Activated CD4-positive, alpha-beta T cell treated with anti-CD3 and anti-CD28 coated beads, Interleukin-2, amount 50 U/mL, for 4 hours (primary cell): ENCODE data around the gene FAM53B.
"Not testable (repeated sequence)": the region's sequence is repeated elsewhere in the genome, so short reads cannot be mapped to it uniquely, and the experiment has no call there.

Source experiments
- DNase-seq, 2 experiments: peaks; one replicate each; pipeline ENCODE4 v3.0.0-alpha.2; 2020

FAM53B gene

GRCh38 chr10:124744102-124745050 is at the start of gene FAM53B:
Gene FAM53B, minus strand, starts transcription at chr10:124744378. Its CDS starts 37,665 bp downstream, at chr10:124706713.
- peak; percentile 72 to 74 for DNase-seq

- DNase-seq = no peak
These were observed 48.8 kb upstream of the FAM53B start for GRCh38 chr10:124792998-124793352.

DNA sequence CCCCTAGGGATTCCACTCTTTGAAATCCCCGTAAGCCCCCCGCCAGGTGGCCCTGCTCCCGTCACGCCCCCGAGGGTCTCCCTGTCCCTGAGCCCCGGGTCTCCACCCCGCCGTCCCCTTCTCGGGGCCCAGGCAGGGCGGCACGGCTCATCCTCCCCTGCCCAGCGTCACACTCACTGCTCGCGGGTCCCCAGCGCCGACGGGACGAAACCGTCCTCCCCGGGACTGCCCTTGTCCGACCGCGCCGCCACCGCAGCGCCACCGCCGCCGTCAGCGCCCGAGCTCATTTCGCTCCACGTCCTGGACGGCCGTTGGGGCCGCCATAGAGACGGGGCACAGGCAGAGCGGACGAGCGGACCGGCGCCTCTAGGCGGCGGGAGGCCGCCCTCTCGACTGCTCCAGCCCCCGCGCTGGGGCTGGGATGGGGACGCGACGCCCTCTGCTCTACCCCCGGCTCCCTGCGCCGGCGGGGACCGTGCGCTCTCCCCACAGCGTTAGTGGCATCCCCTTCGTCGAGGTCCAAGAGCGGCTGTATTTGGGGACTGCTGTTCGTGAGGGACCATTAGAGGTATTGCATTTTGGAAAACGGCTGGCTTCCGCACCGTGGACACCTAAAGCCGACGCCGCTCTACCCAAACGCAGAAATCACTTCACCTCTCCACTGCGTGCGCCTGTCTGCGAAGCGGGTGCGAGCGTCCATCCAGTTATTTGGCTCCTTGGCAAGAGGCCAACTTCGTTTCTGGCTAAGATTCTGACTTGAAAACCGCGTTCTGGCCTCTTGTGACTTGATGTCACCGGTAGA is 47.6 kb upstream of the FAM53B start, which contains the start of gene EEF1AKMT2:
Gene EEF1AKMT2, minus strand, starts transcription at position 341 of the 802 bp plus-strand sequence. Its CDS starts 54 bp downstream, at position 287.
- peak; percentile 75 for DNase-seq

GRCh38 chr10:124782900-124783299 is 38.7 kb upstream of the FAM53B start:
- DNase-seq = not testable (repeated sequence)

- no peak for DNase-seq
These were observed 24.6 kb upstream of the FAM53B start for GRCh38 chr10:124768791-124769190.

- DNase-seq = no peak
These were observed 21.1 kb upstream of the FAM53B start for GRCh38 chr10:124765256-124765655.

DNA sequence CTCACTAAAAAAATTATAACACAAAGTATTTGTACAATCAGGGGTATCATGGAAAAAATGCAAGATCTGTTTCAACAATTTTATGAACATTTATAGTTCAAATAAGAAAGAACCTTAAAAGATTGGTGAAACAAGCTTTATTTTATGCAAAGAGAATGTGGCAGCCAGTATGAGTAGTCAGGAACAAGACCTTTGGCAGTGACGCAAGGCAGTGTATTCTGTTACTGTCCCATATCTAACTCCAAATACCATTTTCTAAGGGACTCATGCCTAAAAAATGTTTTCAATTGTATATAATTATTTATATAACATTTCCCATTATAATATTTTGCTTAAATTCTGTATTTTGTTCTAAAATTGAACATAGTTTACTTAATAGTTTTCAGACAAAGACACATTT is 19.1 kb upstream of the FAM53B start:
- no peak for DNase-seq

DNA sequence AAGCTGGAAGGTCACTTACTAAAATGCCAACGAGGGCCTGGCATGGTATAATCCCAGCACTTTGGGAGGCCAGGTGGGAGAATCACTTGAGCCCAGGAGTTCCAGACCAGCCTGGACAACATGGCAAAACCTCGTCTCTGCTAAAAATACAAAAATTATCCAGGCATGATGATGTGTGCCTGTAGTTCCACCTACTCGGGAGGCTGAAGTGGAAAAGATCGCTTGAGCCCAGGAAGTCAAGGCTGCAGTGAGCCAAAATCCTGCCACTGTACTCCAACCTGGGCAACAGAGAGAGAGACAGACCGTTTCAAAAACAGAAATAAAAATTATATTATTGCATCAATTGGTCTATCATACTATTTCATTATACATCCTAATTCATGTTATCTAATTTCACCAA is 18.1 kb upstream of the FAM53B start:
- DNase-seq = no peak

DNA sequence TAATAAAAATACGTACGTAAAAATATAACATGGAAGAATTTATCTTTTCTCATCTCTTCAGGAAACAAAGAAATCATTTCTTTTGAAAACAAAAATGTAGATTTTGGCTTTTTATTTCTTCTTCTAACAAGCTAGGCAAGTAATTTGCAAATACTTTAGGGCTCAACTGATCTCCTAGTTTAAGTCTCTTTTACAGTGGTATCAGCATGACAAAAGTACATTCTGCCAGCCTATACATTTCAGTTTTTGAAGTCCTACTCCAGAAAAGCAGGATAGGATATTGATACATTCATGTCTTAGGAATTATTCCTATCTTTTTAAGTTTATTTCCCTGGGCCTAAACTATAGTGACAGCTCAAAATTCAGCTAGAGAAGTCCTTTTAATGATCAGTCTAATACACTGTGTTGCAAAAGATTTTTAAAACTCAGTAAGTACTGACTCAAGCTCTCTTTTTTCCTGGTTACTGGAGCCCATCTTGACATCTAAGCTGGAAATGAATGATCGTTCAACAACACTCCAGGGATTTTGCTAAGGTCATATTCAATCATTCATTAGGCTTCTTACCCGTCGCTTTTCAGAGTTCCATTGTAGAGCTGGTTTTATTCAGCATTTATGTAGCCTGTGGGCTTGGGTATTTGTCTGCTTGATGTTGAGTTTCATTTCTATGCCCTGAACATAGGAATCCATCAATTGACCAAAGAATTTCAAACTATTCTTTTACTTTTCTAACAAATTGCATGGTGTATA is 12.2 kb upstream of the FAM53B start:
- DNase-seq = no peak

- DNase-seq = no peak
These were observed 11.4 kb upstream of the FAM53B start for GRCh38 chr10:124755581-124755980.

GRCh38 chr10:124754227-124754626 is 10.0 kb upstream of the FAM53B start:
- DNase-seq = no peak

GRCh38 chr10:124748953-124749645 is 4.9 kb upstream of the FAM53B start:
- DNase-seq = no peak

DNA sequence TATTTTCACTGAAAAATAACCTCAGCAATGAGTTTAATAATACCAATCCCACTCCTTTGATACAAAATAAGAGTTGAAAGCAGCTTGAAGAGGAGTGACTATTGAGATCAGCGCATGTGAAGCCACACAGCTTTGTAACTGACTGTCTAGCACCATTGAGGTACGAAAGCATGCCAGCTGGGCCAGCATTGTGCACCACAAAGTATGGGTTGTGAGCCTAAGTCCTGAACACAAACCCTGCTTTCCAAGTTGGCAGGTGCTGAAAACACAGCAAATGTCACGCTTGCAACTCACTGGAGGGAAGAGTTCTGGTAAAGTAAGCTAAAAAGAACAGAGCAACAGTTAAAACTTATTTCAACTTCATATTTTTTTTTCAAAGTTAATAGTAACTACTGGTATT is 4.0 kb upstream of the FAM53B start:
- no peak for DNase-seq

GRCh38 chr10:124747745-124748144 is 3.6 kb upstream of the FAM53B start:
- no peak for DNase-seq

- DNase-seq = no peak
These were observed 2.8 kb upstream of the FAM53B start for GRCh38 chr10:124746992-124747391.

DNA sequence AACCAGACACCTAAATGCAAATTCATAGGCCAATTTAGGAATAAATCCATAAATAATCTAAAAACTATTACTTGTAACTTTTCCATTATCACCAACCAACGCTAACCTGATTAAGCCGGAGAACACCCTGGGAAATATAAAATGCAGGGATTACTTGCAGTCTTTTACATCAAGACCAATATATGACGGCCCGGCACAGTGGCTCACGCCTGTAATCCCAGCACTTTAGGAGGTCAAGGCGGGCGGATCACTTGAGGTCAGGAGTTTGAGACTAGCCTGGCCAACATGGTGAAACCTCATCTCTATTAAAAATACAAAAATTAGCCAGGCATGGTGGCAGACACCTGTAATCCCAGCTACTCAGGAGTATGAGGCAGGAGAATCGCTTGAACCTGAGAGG is 2.3 kb upstream of the FAM53B start:
- not testable (repeated sequence) for DNase-seq

GRCh38 chr10:124745673-124746072 is 1.5 kb upstream of the FAM53B start:
- no peak for DNase-seq

DNA sequence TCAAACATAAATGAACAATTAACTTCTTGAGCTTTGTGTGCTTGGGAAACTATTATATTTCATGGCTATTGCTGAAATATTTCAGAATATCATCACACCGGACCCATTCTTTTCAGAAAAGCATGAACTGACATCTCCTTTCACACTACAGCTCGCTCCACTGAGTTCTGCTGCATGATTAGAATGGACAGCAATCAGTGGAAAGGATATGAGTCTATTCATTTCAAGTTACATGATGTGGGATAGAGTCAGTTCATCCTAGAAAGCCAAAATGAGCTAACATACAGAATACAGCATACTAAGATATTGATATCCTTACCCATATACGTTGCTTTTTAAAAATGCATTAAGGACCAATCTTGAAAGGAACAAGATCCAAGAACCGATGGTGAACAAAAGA is 1.1 kb upstream of the FAM53B start:
- no peak for DNase-seq

DNA sequence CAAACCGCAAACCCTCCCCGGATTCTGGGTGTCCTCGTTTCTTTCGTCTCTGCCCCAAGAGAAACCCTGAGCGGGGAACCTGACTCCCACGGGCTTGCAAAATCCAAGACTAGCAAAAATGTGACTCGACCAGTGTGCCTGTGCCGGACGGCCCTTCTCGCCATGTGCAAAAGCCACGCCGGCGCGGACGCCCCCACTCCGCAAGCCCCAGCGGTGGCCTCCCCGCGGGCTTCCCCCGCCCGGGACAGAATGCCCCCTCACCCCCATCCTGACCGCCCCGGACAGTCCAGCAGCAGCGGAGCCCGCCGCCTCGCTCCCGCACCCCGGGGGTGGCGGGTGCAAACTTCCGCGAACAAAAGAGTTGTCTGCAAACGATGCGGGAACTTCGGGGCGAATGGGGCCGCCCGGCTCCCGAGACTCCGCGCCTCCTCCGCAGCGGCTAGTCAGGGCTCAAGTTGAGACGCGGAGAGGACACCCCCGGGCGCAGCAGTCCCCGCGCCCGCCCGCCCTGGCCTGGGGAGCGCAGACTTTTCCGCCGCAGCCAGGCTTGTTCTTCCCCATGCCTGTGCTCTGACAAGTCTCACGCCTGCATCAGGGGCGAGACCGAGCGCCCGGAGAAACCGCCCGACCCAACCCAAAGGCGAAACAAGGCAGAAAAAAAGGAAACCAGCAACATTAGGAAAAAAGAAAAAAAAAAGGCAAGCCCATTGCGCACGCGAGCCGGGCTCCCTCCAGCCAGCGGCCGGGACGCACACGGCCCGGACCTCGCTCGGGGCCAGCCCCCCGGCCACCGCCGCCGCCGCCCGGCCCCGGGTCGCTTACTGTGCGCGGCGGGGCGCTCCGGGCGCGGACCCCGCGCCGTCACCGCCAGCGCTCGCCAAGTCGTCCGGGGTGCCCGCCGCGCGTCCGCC is 732 bp downstream of the FAM53B start:
- DNase-seq = no peak

GRCh38 chr10:124742413-124743190 is 1.6 kb downstream of the FAM53B start:
- no peak for DNase-seq
